GM18520 (cell line): ENCODE results near the gene HHATL.

ENCODE experiments used
- ATAC-seq: cut with Tn5 transposase; IDR thresholded peaks from one replicate; pipeline ENCODE4 v1.9.1; 2021; ENCODE audit not compliant: unreplicated experiment

Gene HHATL

GRCh38 chr3:42699511-42699971, 3.1 kb downstream of the HHATL start:
- no peak for ATAC-seq

DNA sequence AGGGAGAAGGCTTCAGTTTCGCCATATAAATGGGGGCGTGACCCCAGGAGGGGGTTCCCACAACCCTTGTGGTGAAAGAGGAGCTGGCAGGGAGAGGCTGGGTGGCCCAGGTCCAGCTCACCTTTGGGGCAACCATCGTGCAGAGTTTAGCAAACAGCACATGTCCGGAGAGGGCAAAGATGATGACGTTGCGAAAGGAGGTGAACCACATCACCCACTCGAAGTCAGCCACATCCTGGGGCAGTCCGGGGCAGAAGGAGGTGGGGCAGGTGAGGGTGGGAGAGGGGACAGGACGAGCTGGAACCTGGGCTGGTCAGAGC, 3.7 kb downstream of the HHATL start:
- ATAC-seq, result no peak

DNA sequence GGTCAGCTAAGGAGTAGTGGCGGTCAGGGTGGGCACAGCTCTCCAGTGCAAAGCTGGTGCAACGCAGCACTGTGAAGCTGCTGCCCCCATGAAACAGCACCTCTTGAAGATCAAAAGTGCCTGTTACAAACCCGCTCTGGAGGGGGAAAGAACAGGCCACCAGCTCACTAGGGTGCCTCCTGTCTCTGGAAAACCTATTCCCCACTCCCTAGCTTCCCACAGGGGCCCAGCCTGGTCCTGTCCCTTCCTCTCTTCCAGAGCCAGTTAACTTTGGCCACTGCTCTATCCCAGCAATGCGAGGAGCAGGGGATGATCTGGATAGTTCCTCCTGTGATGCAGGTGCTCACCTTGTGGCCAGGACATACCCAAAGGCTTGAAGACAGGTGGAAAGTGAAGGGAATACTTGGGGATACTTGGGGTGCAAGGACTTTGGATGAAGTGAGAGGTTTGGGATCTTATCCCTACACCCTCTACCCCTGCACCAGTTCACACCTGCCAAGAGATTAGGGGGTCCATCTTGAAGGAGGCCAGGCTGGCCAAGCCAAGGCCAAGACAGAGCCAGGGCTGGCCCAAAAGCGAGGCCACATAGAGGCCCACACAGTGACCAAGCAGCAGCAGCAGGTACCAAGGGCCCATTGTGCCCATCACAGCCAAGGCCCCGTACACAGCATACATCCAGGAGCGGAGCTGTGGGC, 4.2 kb downstream of the HHATL start:
- no peak for ATAC-seq

GRCh38 chr3:42697289-42698051, 5.1 kb downstream of the HHATL start:
- ATAC-seq, result no peak

- ATAC-seq, result no peak
Observed at GRCh38 chr3:42696356-42697288, 6.0 kb downstream of the HHATL start.

DNA sequence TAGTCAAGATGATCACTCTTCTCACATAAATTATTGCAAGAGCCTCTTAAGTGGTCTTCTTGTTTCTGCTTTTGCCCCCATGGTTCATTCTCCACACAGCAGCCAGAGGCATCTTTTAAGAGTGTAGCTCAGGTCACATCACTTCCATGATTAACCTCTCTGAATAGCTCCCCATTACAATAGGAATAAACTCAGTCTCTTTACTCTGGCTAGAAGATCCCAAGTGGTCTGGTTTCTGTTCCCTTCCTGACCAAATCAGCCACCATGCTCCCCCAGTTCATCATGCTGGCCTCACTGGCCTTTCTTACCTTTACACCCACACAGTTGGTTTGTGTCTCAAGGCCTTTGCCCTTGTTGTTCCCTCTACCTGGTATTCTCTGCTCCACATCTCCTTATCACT, 8.2 kb downstream of the HHATL start:
- no peak for ATAC-seq

- ATAC-seq, result no peak
Observed at GRCh38 chr3:42693530-42693930, 9.1 kb downstream of the HHATL start.

- no peak for ATAC-seq
Observed at GRCh38 chr3:42692667-42693529, 9.7 kb downstream of the HHATL start.

GRCh38 chr3:42691816-42692666, 10.6 kb downstream of the HHATL start:
- ATAC-seq, result no peak

- ATAC-seq, result no peak
Observed at GRCh38 chr3:42690766-42691680, 11.6 kb downstream of the HHATL start.

DNA sequence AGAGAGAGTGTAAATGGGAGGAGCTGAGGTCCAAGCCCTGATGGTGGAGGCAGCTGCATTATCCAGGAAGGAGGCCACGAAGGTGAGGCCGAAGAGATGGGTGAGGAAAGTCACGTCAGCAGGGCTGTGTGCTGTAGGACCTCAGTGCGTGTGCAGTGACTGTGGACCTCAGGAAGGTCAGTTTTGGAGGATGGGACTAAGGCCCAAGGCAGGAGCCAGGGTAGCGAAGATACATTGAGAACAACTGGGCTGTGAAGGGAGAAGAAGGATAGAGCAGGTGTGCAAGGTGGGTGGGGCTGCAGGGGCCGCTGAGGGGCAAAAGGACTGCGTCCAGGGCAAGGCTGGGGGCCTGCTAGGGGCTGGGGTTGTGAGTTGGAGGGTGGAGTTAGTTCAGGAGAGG, 12.4 kb downstream of the HHATL start:
- no peak for ATAC-seq

DNA sequence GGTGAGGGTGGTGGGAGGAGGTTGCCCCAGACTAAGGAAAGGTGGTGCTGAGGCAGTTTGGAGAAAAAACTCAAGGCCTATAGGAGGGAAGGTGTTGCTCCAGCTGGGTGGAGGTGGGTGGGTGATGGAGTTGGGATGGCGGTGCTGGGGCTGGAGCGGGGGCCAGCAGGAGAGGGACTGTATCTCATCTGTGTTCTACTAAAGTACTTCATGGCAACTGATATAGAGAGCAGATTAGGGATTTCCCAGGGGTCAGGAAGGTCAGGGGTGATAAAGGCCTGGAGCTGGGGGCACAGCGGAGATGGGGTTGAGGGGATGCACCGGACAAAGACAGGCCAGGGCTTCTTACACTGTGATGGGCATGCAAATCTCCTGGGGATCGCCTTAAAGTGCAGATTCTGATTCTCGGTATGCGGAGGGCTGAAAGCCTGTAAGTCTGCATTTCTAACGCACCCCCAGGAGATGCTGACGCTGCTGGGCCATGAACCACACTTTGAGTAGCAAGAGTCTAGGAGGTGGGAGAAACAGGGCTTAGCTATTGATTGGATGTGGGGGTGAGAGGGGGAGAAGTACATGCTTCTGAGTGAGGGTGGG, 13.1 kb downstream of the HHATL start:
- no peak for ATAC-seq

GRCh38 chr3:42688487-42689420, 13.8 kb downstream of the HHATL start:
- ATAC-seq, result no peak

- ATAC-seq, result no peak
Observed at GRCh38 chr3:42688016-42688415, 14.6 kb downstream of the HHATL start.

GRCh38 chr3:42686832-42687650, 15.6 kb downstream of the HHATL start:
- no peak for ATAC-seq
